K562 (cell line): ENCODE measurements around the gene FOXL2NB. TPM values are rescaled to one million over a fixed set of nuclear protein-coding genes. Genes with fewer than 3 reads are reported as not detected.
A peak's percentile ranks its signal among the peaks of the same experiment; 100 is the strongest.

Experiments
- NFXL1 ChIP-seq: fragments of 450-650 bp; formaldehyde crosslinking; IDR thresholded peaks from 2 replicates; pipeline ENCODE4 v1.4.0; 2021; ENCODE audit warnings: mild to moderate bottlenecking
- SMARCE1 ChIP-seq: fragments of 450-650 bp; IDR thresholded peaks from 2 replicates; pipeline ENCODE4 v1.7.1; 2016; ENCODE audit warnings: mild to moderate bottlenecking
- U2AF2 ChIP-seq: fragments of 200-400 bp; formaldehyde crosslinking; optimal IDR thresholded peaks from 2 replicates; pipeline ENCODE3; 2017; ENCODE audit warnings: low read depth, mild to moderate bottlenecking, low read length
- ZBTB8A ChIP-seq: fragments of 450-650 bp; IDR thresholded peaks from 2 replicates; pipeline ENCODE4 v1.6.1; 2018; ENCODE audit warnings: mild to moderate bottlenecking, moderate library complexity; ENCODE audit not compliant: partially characterized antibody
- polyA plus RNA-seq, 8 experiments: library from polyadenylated mRNA; depleted of rRNA in 4 of 8; stranded (reverse) in 5 of 8; unstranded in 3 of 8; fragments of >200 nt; fragmentation: Nextera tagmentation in 2 of 8; fragmentation: Illumina TruSeq in 1 of 8; extraction: Ambion mirVana in 2 of 8; extraction: Trizol in 1 of 8; gene quantifications; 2 replicates each; pipeline versions ENCODE4 v1.2.1 to v1.2.3, GENCODE V29; 2011 to 2014; ENCODE audit warnings: inconsistent platforms in 1 of 8, missing spikeins in 1 of 8
- total RNA-seq, 7 experiments: library from RNA; depleted of rRNA in 6 of 7; stranded (reverse); fragments of >200 nt in 6 of 7; fragmentation: Illumina TruSeq in 2 of 7; extraction: Trizol in 2 of 7; gene quantifications; 2 replicates each; pipeline versions ENCODE4 v1.2.1 to v1.2.3, GENCODE V29; 2011 to 2021; ENCODE audit warnings: low replicate concordance in 1 of 7
- TF ChIP-seq, protein P1 (sequence below): sonication (generic); formaldehyde crosslinking; IDR thresholded peaks from 2 replicates; pipeline ENCODE4 v1.8.1; 2022; ENCODE audit warnings: missing genetic modification reagents
- TF ChIP-seq, protein P2 (sequence below): IDR thresholded peaks from 3 replicates; pipeline ENCODE4 v1.6.1; 2011; ENCODE audit warnings: borderline replicate concordance, mild to moderate bottlenecking, moderate library complexity; ENCODE audit not compliant: insufficient read length; ENCODE audit errors: extremely low read depth

The FOXL2NB gene
- total and polyA plus RNA-seq, 9 of the 15 experiments (the other 6 are each of a cell fraction or from before 2014, with no cell fraction given), result 0.71 to 17.4 (median 9.0) TPM

DNA sequence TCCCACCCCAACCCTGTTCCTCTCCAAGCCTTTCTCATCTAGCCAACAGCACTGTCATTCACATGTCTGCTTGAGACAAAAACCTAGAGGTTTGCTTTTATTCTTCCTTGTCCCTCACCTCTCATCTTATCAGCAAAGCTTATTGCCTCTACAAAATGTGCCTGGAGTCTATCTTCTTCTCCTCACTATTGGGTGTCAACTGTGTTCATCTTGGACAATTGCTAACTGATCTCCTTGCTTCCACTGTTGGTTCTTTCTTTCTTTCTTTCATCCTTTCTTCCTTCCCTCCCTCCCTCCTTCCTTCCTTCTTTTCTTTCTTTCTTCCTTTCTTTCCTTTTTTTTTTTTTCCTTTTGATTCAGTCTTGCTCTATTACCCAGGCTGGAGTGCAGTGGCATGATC lies 48.3 kb upstream of the FOXL2NB start (continued):
- TF ChIP-seq, protein P1, sequence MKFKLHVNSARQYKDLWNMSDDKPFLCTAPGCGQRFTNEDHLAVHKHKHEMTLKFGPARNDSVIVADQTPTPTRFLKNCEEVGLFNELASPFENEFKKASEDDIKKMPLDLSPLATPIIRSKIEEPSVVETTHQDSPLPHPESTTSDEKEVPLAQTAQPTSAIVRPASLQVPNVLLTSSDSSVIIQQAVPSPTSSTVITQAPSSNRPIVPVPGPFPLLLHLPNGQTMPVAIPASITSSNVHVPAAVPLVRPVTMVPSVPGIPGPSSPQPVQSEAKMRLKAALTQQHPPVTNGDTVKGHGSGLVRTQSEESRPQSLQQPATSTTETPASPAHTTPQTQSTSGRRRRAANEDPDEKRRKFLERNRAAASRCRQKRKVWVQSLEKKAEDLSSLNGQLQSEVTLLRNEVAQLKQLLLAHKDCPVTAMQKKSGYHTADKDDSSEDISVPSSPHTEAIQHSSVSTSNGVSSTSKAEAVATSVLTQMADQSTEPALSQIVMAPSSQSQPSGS (CRISPR knock-in tag), result no peak
- peak; percentile 47; the same call in 1 of the 2 replicates for TF ChIP-seq SMARCE1
- TF ChIP-seq, protein P2, sequence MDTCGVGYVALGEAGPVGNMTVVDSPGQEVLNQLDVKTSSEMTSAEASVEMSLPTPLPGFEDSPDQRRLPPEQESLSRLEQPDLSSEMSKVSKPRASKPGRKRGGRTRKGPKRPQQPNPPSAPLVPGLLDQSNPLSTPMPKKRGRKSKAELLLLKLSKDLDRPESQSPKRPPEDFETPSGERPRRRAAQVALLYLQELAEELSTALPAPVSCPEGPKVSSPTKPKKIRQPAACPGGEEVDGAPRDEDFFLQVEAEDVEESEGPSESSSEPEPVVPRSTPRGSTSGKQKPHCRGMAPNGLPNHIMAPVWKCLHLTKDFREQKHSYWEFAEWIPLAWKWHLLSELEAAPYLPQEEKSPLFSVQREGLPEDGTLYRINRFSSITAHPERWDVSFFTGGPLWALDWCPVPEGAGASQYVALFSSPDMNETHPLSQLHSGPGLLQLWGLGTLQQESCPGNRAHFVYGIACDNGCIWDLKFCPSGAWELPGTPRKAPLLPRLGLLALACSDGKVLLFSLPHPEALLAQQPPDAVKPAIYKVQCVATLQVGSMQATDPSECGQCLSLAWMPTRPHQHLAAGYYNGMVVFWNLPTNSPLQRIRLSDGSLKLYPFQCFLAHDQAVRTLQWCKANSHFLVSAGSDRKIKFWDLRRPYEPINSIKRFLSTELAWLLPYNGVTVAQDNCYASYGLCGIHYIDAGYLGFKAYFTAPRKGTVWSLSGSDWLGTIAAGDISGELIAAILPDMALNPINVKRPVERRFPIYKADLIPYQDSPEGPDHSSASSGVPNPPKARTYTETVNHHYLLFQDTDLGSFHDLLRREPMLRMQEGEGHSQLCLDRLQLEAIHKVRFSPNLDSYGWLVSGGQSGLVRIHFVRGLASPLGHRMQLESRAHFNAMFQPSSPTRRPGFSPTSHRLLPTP, result no peak
- no peak for TF ChIP-seq ZBTB8A
- no peak for TF ChIP-seq NFXL1 (CRISPR knock-in tag)
- no peak for TF ChIP-seq U2AF2
